ENCODE results near the gene MAX. TPM values are rescaled to one million over a fixed set of nuclear protein-coding genes. Genes with fewer than 3 reads are reported as not detected.
A peak's percentile ranks its signal among the peaks of the same experiment; 100 is the strongest.

Gene MAX
- total and polyA plus RNA-seq, 11 donors: 42.3 to 102 (median 74.4) TPM

DNA sequence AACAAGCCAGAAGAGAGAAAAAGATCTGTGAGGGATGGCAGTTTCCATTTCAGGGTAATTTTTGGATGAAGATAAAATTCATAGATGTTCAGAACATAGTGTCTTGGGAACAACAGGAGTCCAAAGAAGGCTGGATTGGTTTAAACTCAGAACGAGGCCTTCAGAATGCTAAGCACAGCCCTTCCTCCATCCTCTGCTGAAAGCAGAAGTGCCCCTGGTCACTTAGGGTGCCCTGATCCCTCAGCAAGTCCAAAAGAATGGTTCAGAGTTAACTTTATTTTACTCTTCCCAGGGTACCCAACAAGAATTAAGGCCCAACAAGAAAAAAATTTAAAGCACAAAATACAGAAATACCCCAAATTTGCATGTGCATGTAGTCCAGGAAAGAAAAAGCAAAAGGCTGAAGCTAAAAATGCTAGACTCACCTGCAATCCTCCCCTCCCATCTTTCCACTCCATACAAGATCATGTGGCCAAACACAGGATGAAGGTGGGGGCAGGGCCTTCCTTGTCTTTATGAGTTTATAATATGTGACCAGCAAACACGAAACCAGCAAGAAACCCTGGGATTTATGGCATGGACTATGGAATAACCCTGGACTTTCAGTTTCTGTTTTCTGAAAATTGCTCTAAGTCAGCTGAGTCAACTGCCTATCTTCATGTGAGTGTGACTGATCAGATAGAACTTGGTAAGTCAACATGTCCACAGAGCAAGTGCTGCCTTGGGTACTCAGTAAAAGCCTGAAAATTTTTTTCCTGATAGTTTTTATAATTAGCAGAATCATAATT, 21.2 kb downstream of the MAX start:
- peak overlapping the region in 1 of 12 donors; percentile 4 for H3K4me3 ChIP-seq
- peaks cover 0 to 83% (median 57%) of the 10 kb centered on the region in 9 donors for H3K36me3 ChIP-seq
- peak overlapping the region in 11 of 12 donors; percentile 2 to 80 (median 41) for H3K27ac ChIP-seq
- WGBS, 4 donors: 36 to 65% (median 43%) methylated on average over 2 of the region's 2 CpGs
- peaks cover 9 to 79% (median 60%) of the 10 kb centered on the region in 12 donors for H3K4me1 ChIP-seq
- TF ChIP-seq POLR2A (IDR thresholded peaks at IDR 0.05): no peak
- TF ChIP-seq, protein P1, sequence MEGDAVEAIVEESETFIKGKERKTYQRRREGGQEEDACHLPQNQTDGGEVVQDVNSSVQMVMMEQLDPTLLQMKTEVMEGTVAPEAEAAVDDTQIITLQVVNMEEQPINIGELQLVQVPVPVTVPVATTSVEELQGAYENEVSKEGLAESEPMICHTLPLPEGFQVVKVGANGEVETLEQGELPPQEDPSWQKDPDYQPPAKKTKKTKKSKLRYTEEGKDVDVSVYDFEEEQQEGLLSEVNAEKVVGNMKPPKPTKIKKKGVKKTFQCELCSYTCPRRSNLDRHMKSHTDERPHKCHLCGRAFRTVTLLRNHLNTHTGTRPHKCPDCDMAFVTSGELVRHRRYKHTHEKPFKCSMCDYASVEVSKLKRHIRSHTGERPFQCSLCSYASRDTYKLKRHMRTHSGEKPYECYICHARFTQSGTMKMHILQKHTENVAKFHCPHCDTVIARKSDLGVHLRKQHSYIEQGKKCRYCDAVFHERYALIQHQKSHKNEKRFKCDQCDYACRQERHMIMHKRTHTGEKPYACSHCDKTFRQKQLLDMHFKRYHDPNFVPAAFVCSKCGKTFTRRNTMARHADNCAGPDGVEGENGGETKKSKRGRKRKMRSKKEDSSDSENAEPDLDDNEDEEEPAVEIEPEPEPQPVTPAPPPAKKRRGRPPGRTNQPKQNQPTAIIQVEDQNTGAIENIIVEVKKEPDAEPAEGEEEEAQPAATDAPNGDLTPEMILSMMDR (IDR thresholded peaks at IDR 0.05): no peak
- no peak for DNase-seq
- H3K27me3 ChIP-seq: no peaks in the 10 kb centered on the region
- peak in 2 of 4 donors; percentile 15 to 58 for ATAC-seq
- intact Hi-C loops (cut with DNase I): no loop called here
- no peaks in the 10 kb centered on the region for H3K9me3 ChIP-seq

DNA sequence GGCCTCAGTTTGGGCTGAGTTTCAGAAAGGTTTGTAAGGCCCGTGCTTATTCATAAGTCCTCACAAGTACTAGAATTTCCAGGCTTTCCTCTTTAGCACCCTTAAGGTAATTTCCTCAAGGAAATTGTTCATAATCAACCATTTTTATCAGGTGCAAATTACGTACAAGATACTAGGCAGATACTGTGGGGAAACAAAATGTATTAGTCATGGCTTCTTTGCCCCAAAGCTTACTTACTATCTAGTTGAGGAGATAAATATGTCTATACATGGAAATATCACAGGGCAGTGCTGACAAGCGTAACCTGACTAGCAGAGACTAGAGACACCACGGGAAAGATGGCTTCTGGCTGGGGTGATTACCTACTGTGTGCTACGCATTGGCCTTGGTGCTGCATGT, 22.5 kb downstream of the MAX start:
- Histone ChIP-seq H3K4me1 (peaks cover 5 to 81% (median 62%) of the 10 kb centered on the region in 12 donors), H3K27ac (peak overlapping the region in 11 of 12 donors; percentile 2 to 80 (median 41)), H3K36me3 (peaks cover 0 to 86% (median 55%) of the 10 kb centered on the region in 9 donors), H3K4me3 (no peak overlapping the region), H3K27me3 (no peaks in the 10 kb centered on the region), H3K9me3 (no peaks in the 10 kb centered on the region)
- 78 to 82% (median 78%) methylated on average over 5 of the region's 5 CpGs for WGBS, 4 donors
- ATAC-seq: no peak
- no peak for TF ChIP-seq POLR2A (IDR thresholded peaks at IDR 0.05)
- TF ChIP-seq, protein P1 (IDR thresholded peaks at IDR 0.05): no peak
- intact Hi-C loops (cut with DNase I): no loop called here
- DNase-seq: no peak

DNA sequence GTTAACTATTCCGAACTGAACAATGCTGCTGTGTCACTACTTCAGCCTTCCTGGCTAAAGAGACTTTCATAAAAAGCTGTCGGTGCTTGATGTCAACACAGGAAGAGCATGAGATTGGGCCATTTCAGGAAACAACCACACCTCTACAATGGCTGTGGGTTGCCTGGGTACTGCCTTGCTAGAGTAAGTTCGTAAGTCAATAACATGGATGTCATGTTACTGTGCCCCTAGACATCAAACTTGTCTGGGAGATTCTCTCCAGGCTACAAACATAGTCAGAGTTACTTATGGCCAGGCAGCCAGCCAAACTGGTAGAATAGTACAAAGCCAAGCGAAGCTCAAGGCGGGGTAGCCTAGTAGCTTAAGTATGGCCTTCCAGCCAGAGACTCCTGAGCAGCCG, 23.1 kb downstream of the MAX start:
- intact Hi-C loops (cut with DNase I): no loop called here
- Histone ChIP-seq H3K4me1 (peaks cover 3 to 81% (median 62%) of the 10 kb centered on the region in 12 donors), H3K36me3 (peaks cover 0 to 87% (median 55%) of the 10 kb centered on the region in 9 donors), H3K9me3 (no peaks in the 10 kb centered on the region), H3K27ac (peak overlapping the region in 11 of 12 donors; percentile 1 to 80 (median 42)), H3K27me3 (no peaks in the 10 kb centered on the region), H3K4me3 (no peak overlapping the region)
- WGBS, 4 donors: 39 to 54% (median 46%) methylated on average over 6 of the region's 6 CpGs
- ATAC-seq (peak; percentile 11 to 66 (median 42)), DNase-seq (no peak)
- TF ChIP-seq, protein P1 (IDR thresholded peaks at IDR 0.05): no peak
- no peak for TF ChIP-seq POLR2A (IDR thresholded peaks at IDR 0.05)

DNA sequence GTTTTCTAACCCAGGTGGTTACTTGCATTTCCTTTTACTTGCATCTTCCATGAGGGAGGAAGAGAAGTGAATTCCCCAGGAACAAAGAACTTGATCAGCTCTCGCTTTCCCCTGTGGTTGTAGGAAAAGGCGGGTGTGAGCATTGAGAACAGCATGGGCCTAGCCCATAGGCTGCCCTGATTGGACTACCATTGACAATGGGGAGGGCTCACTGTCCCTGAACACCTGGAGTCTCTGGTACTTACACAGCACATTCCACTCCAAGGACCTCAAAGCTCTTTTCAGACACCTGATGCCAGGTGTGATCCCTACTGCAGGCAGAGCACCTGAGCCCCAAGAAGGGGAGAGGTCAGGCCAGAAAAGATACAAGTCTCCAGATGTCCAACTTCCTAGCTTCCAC, 25.0 kb downstream of the MAX start:
- intact Hi-C loops (cut with DNase I): no loop called here
- no peak overlapping the region for H3K4me3 ChIP-seq

More for the DNA sequence above, 25.0 kb downstream of the MAX start:
- 95 to 97% (median 96%) methylated on average over 2 of the region's 2 CpGs for WGBS, 4 donors
- Histone ChIP-seq H3K9me3 (no peaks in the 10 kb centered on the region), H3K36me3 (peaks cover 0 to 82% (median 40%) of the 10 kb centered on the region in 9 donors), H3K27ac (peak overlapping the region in 1 of 12 donors; percentile 80), H3K4me1 (peaks cover 6 to 81% (median 64%) of the 10 kb centered on the region in 12 donors), H3K27me3 (no peaks in the 10 kb centered on the region)
- DNase-seq (no peak), ATAC-seq (no peak)
- TF ChIP-seq POLR2A (IDR thresholded peaks at IDR 0.05): no peak
- TF ChIP-seq, protein P1 (IDR thresholded peaks at IDR 0.05): no peak
